WI38 (cell line): Measurements from ENCODE around the gene MVB12B.

Experiments
- H3K4me3 ChIP-seq: 2 replicates; pipeline ENCODE4 v1.5.1; 2011; ENCODE audit warnings: low read depth, mild to moderate bottlenecking, control low read depth, low read length
- CTCF ChIP-seq: IDR thresholded peaks from 2 replicates; pipeline ENCODE4 v1.5.1; 2012; ENCODE audit warnings: low read depth, mild to moderate bottlenecking, control low read depth, low read length

The MVB12B gene

GRCh38 chr9:126343271-126343700 lies 16.7 kb downstream of the MVB12B start:
- no peak for TF ChIP-seq CTCF
- H3K4me3 ChIP-seq = no peak overlapping the region

GRCh38 chr9:126346031-126346430 lies 19.4 kb downstream of the MVB12B start:
- no peak overlapping the region for H3K4me3 ChIP-seq
- TF ChIP-seq CTCF = no peak

- no peak for TF ChIP-seq CTCF
- H3K4me3 ChIP-seq = no peak overlapping the region
Measured at GRCh38 chr9:126347093-126347492, 20.5 kb downstream of the MVB12B start.

GRCh38 chr9:126347911-126348760 lies 21.5 kb downstream of the MVB12B start:
- TF ChIP-seq CTCF = no peak
- no peak overlapping the region for H3K4me3 ChIP-seq

GRCh38 chr9:126348911-126349550 lies 22.4 kb downstream of the MVB12B start:
- no peak overlapping the region for H3K4me3 ChIP-seq
- TF ChIP-seq CTCF = no peak

GRCh38 chr9:126354887-126355770 lies 28.5 kb downstream of the MVB12B start:
- no peak overlapping the region for H3K4me3 ChIP-seq
- no peak for TF ChIP-seq CTCF
